ENCODE data around the gene BAAT. TPM values are rescaled to one million over a fixed set of nuclear protein-coding genes. Genes with fewer than 3 reads are reported as not detected.

BAAT gene
- total and polyA plus RNA-seq, 2 of the 4 experiments (the other 2 are of a cell fraction): not detected

DNA sequence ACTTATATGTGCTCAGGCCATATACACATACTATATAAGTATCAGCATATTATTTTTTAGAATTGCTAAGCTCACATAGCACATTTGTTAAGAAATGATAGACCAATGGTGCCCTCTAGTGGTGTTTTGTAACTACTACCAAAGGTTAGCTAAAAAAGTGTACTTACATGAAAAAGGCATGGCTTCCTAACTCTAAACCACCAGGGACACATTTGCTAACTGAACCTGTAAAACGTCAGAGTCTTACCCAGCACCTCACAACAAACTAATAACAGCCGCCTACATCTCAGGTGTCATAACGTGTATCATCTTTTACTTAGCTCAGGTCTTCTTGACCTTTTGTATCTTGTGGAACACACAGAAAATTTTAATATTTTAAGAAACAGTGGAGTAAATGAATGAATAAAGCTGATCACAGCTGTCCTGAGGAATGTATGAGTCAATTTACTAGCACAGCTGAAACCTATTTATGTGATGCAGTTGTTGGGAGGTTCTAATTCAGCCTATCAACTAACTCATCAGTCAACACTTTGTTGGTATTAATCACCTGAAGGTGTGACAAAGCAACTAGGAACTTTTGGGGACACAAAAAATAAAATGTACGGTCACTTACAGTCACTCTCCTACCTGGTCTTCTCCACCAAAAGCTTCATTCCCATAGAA is 72.9 kb downstream of the BAAT start:
- in situ Hi-C loops (cut with MboI; ENCODE audit: low sequenced_read_pairs): no loop called here
- POLR2A ChIA-PET (ENCODE audit: unreplicated experiment): no interaction called here
- no CpG with 5 or more reads among the region's 4 CpGs for WGBS, 2 experiments (ENCODE audit: extremely low coverage in 2 of 2, insufficient read length in 1 of 2)
- Histone ChIP-seq H2AK9ac (replicated peaks; ENCODE audit: low read depth, low read length, poor library complexity) (no peak overlapping the region), H4K8ac (ENCODE audit: low read depth in 2 of 2, low read length in 2 of 2) (no peak overlapping the region), H3K79me1 (ENCODE audit: low read depth in 1 of 2, low read length in 2 of 2) (no peaks in the 10 kb centered on the region), H3K4me2 (ENCODE audit: low read depth, low read length) (no peak overlapping the region), H4K91ac (ENCODE audit: insufficient read depth, low read depth, low read length) (no peak overlapping the region), H3K36me3 (ENCODE audit: control insufficient read depth, insufficient read depth, low read length) (no peaks in the 10 kb centered on the region), H2AK5ac (ENCODE audit: low read depth, low read length) (no peak overlapping the region), H3K18ac (ENCODE audit: low read depth, low read length) (no peak overlapping the region), H4K5ac (ENCODE audit: low read depth, low read length) (no peak overlapping the region), H3K9me3 (ENCODE audit: control insufficient read depth, insufficient read depth, low read length) (no peaks in the 10 kb centered on the region), H3K4ac (ENCODE audit: low read depth, low read length) (no peak overlapping the region), H3K14ac (replicated peaks; ENCODE audit: low read depth, low read length) (no peak overlapping the region), H3K9ac (ENCODE audit: low read depth, low read length) (no peak overlapping the region), H3K23ac (ENCODE audit: low read depth, low read length) (no peak overlapping the region), H2BK120ac (ENCODE audit: low read depth, low read length) (no peak overlapping the region), H3K27ac (ENCODE audit: insufficient read depth, low read length) (no peak overlapping the region), H2BK15ac (ENCODE audit: low read depth, low read length) (no peak overlapping the region), H2AFZ (replicated peaks; ENCODE audit: low read length, poor library complexity) (no peak overlapping the region), H2BK5ac (ENCODE audit: low read depth, low read length, poor library complexity, severe bottlenecking) (no peak overlapping the region), H4K20me1 (ENCODE audit: insufficient read depth, low read length) (no peaks in the 10 kb centered on the region), H3K56ac (ENCODE audit: extremely low read depth, insufficient read depth, low read length) (no peak overlapping the region), H3K4me3 (ENCODE audit: insufficient read depth, low read depth, low read length) (no peak overlapping the region), H3K4me1 (ENCODE audit: control insufficient read depth, insufficient read depth, low read length) (no peaks in the 10 kb centered on the region), H2BK20ac (ENCODE audit: low read depth, low read length) (no peak overlapping the region), H3K27me3 (ENCODE audit: control insufficient read depth, insufficient read depth, low read length) (peaks cover 1% of the 10 kb centered on the region; the same call in 1 of the 2 replicates), H3K9me1 (ENCODE audit: insufficient read depth, low read length) (no peaks in the 10 kb centered on the region)
- intact Hi-C loops (cut with micrococcal nuclease): loop anchor here (1.0 kb wide), 2 partner anchors 598 to 710 kb away; no protein-coding TSS in a partner anchor
- dilution Hi-C loops (cut with HindIII; ENCODE audit: low sequenced_read_pairs, unreplicated experiment): no loop called here
- ATAC-seq (ENCODE audit: low read depth): peak; percentile 72
- TF ChIP-seq RFX5 (IDR thresholded peaks at IDR 0.05; ENCODE audit: low read depth, low read length): no peak
- TF ChIP-seq CHD1 (IDR thresholded peaks at IDR 0.05; ENCODE audit: low read depth, low read length): no peak
- TF ChIP-seq RAD21 (IDR thresholded peaks at IDR 0.05; ENCODE audit: low read length): peak; percentile 81
- no peak for TF ChIP-seq NFE2L2 (IDR thresholded peaks at IDR 0.05; ENCODE audit: low read depth, low read length)
- TF ChIP-seq, protein P1, sequence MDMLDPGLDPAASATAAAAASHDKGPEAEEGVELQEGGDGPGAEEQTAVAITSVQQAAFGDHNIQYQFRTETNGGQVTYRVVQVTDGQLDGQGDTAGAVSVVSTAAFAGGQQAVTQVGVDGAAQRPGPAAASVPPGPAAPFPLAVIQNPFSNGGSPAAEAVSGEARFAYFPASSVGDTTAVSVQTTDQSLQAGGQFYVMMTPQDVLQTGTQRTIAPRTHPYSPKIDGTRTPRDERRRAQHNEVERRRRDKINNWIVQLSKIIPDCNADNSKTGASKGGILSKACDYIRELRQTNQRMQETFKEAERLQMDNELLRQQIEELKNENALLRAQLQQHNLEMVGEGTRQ (IDR thresholded peaks at IDR 0.05; ENCODE audit: low read depth, low read length): no peak
- TF ChIP-seq RCOR1 (IDR thresholded peaks at IDR 0.05; ENCODE audit: insufficient replicate concordance, low read length): no peak
- TF ChIP-seq POLR2A (IDR thresholded peaks at IDR 0.05; ENCODE audit: low read depth, low read length): no peak
- no peak for TF ChIP-seq CEBPB (IDR thresholded peaks at IDR 0.05; ENCODE audit: low read depth, low read length)
- no peak for TF ChIP-seq MAFK (IDR thresholded peaks at IDR 0.05; ENCODE audit: low read depth, low read length)
- TF ChIP-seq MXI1 (IDR thresholded peaks at IDR 0.05; ENCODE audit: borderline replicate concordance, low read depth, low read length): no peak
- peak; percentile 53; the same call in 1 of the 2 replicates for TF ChIP-seq SMC3 (IDR thresholded peaks at IDR 0.05; ENCODE audit: low read depth, low read length)
- TF ChIP-seq, protein P2, sequence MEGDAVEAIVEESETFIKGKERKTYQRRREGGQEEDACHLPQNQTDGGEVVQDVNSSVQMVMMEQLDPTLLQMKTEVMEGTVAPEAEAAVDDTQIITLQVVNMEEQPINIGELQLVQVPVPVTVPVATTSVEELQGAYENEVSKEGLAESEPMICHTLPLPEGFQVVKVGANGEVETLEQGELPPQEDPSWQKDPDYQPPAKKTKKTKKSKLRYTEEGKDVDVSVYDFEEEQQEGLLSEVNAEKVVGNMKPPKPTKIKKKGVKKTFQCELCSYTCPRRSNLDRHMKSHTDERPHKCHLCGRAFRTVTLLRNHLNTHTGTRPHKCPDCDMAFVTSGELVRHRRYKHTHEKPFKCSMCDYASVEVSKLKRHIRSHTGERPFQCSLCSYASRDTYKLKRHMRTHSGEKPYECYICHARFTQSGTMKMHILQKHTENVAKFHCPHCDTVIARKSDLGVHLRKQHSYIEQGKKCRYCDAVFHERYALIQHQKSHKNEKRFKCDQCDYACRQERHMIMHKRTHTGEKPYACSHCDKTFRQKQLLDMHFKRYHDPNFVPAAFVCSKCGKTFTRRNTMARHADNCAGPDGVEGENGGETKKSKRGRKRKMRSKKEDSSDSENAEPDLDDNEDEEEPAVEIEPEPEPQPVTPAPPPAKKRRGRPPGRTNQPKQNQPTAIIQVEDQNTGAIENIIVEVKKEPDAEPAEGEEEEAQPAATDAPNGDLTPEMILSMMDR (conservative IDR thresholded peaks at IDR 0.05; ENCODE audit: low read depth, low read length): peak; percentile 82
- peak; percentile 84 for DNase-seq
- BruUV-seq (replicated peaks): no TSS peak
- CTCF ChIA-PET: interaction anchor here (0.5 to 2.1 kb wide), 11 partner anchors 9 to 1052 kb away, joined by 3 to 38 read pairs (median 3); no protein-coding TSS in a partner anchor

Data from IMR-90 (cell line).